SK-N-SH (cell line): ENCODE results near the gene CYP27B1. TPM values are rescaled to one million over a fixed set of nuclear protein-coding genes. Genes with fewer than 3 reads are reported as not detected.

ENCODE experiments used
- CTCF ChIA-PET: fragments of 300-600, 350-600 bp; formaldehyde crosslinking; extraction: SDS; loops from one replicate; lab custom pipeline; 2021; lab: Yijun Ruan, JAX
- POLR2A ChIA-PET: fragments of 350-600 bp; sonication (Branson Sonifier 250); formaldehyde crosslinking; extraction: SDS; loops from one replicate; lab custom pipeline; 2020; ENCODE audit warnings: antibody characterized with exemption, inconsistent platforms; lab: Yijun Ruan, JAX
- DNase-seq: peaks from one replicate; pipeline ENCODE4 v3.0.0; 2012
- H2AFZ ChIP-seq: fragments of 200-600 bp; sonication (generic); 2 replicates; pipeline ENCODE4 v1.8.1; 2016; ENCODE audit warnings: antibody characterized with exemption, mild to moderate bottlenecking, low read depth
- H3F3A ChIP-seq: fragments of 200-600 bp; sonication (generic); replicated peaks from 2 replicates; pipeline ENCODE3; 2016; ENCODE audit warnings: antibody characterized with exemption, mild to moderate bottlenecking; ENCODE audit not compliant: insufficient read depth
- H3K27ac ChIP-seq, 2 experiments: fragments of 200-500 bp in 1 of 2; fragments of 200-600 bp in 1 of 2; sonication (Bioruptor generic) in 1 of 2; sonication (generic), shearing (Covaris generic) in 1 of 2; 2 replicates each; pipeline versions ENCODE4 v1.5.1 to v1.6.1; 2014 to 2016; ENCODE audit warnings: low read depth in 2 of 2, inconsistent platforms in 1 of 2, low read length in 1 of 2, mild to moderate bottlenecking in 1 of 2, mixed read lengths in 1 of 2
- H3K27me3 ChIP-seq: fragments of 200-600 bp; sonication (generic), shearing (Covaris generic); 2 replicates; pipeline ENCODE4 v1.6.1; 2016; ENCODE audit warnings: mixed run types; ENCODE audit not compliant: insufficient read depth
- H3K36me3 ChIP-seq, 2 experiments: fragments of 200-500 bp in 1 of 2; fragments of 200-600 bp in 1 of 2; sonication (Bioruptor generic) in 1 of 2; sonication (generic) in 1 of 2; replicated peaks in 1 of 2; 2 replicates each; pipeline versions ENCODE3 to v1.5.1; 2014 to 2016; ENCODE audit warnings: low read length in 1 of 2, mild to moderate bottlenecking in 1 of 2; ENCODE audit not compliant: insufficient read depth in 2 of 2, control insufficient read depth in 1 of 2
- H3K4me1 ChIP-seq, 2 experiments: fragments of 200-500 bp in 1 of 2; fragments of 200-600 bp in 1 of 2; sonication (Bioruptor generic) in 1 of 2; sonication (generic), shearing (Covaris generic) in 1 of 2; 2 replicates each; pipeline versions ENCODE4 v1.5.1 to v1.6.1; 2014 to 2016; ENCODE audit warnings: low read depth in 1 of 2, low read length in 1 of 2, mixed run types in 1 of 2; ENCODE audit not compliant: insufficient read depth in 2 of 2, control insufficient read depth in 1 of 2
- H3K4me2 ChIP-seq: fragments of 200-600 bp; sonication (generic), shearing (Covaris generic); 2 replicates; pipeline ENCODE4 v1.6.1; 2017; ENCODE audit warnings: mixed run types
- H3K4me3 ChIP-seq, 2 experiments: fragments of 200-500 bp in 1 of 2; fragments of 200-600 bp in 1 of 2; sonication (Bioruptor generic) in 1 of 2; sonication (generic), shearing (Covaris generic) in 1 of 2; 2 replicates each; pipeline versions ENCODE4 v1.5.1 to v1.8.1; 2014 to 2016; ENCODE audit warnings: low read depth in 2 of 2, inconsistent platforms in 1 of 2, low read length in 1 of 2, mild to moderate bottlenecking in 1 of 2, mixed read lengths in 1 of 2, moderate library complexity in 1 of 2
- H3K79me2 ChIP-seq: fragments of 200-600 bp; sonication (generic); 2 replicates; pipeline ENCODE4 v1.8.1; 2017; ENCODE audit warnings: mild to moderate bottlenecking; ENCODE audit not compliant: insufficient read depth
- H3K9ac ChIP-seq: fragments of 200-600 bp; sonication (generic); 2 replicates; pipeline ENCODE4 v1.6.1; 2017; ENCODE audit warnings: mixed run types
- H3K9me2 ChIP-seq: fragments of 200-600 bp; sonication (generic); 2 replicates; pipeline ENCODE4 v1.6.1; 2017; ENCODE audit warnings: mixed run types
- H3K9me3 ChIP-seq: fragments of 200-600 bp; sonication (generic); 2 replicates; pipeline ENCODE4 v1.6.1; 2017; ENCODE audit warnings: mixed run types, mild to moderate bottlenecking, moderate library complexity
- H4K20me1 ChIP-seq: fragments of 200-600 bp; sonication (generic); 2 replicates; pipeline ENCODE4 v1.6.1; 2017; ENCODE audit warnings: mild to moderate bottlenecking, mixed run types; ENCODE audit not compliant: insufficient read depth
- CTCF ChIP-seq: fragments of 200-600 bp; sonication (generic); IDR thresholded peaks from 2 replicates; pipeline ENCODE4 v1.6.1; 2017; ENCODE audit warnings: antibody characterized with exemption, mild to moderate bottlenecking, moderate library complexity
- MXI1 ChIP-seq: IDR thresholded peaks from 2 replicates; pipeline ENCODE4 v1.6.1; 2012; ENCODE audit warnings: mild to moderate bottlenecking, low read depth, low read length, improper control_type of control experiment
- NRF1 ChIP-seq: IDR thresholded peaks from 2 replicates; pipeline ENCODE4 v1.6.1; 2012; ENCODE audit warnings: low read depth, mild to moderate bottlenecking, low read length
- RAD21 ChIP-seq: IDR thresholded peaks from 2 replicates; pipeline ENCODE4 v1.6.1; 2012; ENCODE audit warnings: mild to moderate bottlenecking, low read length
- REST ChIP-seq: IDR thresholded peaks from 2 replicates; pipeline ENCODE4 v1.6.1; 2012; ENCODE audit warnings: mild to moderate bottlenecking, low read depth, low read length, moderate library complexity
- RFX5 ChIP-seq: IDR thresholded peaks from 2 replicates; pipeline ENCODE4 v1.6.1; 2012; ENCODE audit warnings: mild to moderate bottlenecking, improper control_type of control experiment, low read length
- RXRA ChIP-seq: IDR thresholded peaks from 2 replicates; pipeline ENCODE4 v1.4.0; 2012; ENCODE audit warnings: low read depth, mild to moderate bottlenecking, borderline replicate concordance
- SMC3 ChIP-seq: IDR thresholded peaks from 2 replicates; pipeline ENCODE4 v1.6.1; 2012; ENCODE audit warnings: low read depth, low read length, improper control_type of control experiment
- TCF12 ChIP-seq: IDR thresholded peaks from 2 replicates; pipeline ENCODE4 v1.4.0; 2012
- ZBTB33 ChIP-seq: IDR thresholded peaks from 2 replicates; pipeline ENCODE4 v1.4.0; 2012; ENCODE audit warnings: low read depth, borderline replicate concordance
- WGBS: methylation state at CpG from one replicate; pipeline ENCODE4 v1.1.6; 2017; ENCODE audit warnings: low lambda C conversion rate; 5-methylcytosine and 5-hydroxymethylcytosine counted together
- polyA plus RNA-seq, 3 experiments: library from polyadenylated mRNA; depleted of rRNA; stranded (reverse); fragments of >200 nt; gene quantifications; 2 replicates each; pipeline ENCODE4 v1.2.3, GENCODE V29; 2012

The CYP27B1 gene
- polyA plus RNA-seq, 1 of the 3 experiments (the other 2 are of a cell fraction) = 1.7 TPM

DNA sequence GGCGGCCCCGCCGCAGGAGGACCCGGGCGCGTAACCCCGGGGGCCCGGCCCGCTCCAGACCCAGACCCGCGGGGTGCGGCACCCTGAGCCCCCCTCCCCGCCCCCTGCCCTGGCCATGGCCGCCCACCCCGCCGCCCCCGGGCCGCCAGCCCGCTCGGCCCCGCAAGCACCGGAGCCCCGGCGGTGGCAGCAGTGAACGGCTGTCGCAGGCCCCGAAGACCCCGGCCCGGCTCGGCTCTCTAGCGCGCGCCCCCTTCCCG lies 11.8 kb downstream of the CYP27B1 start:
- Histone ChIP-seq H3K4me1 (peaks cover 8 to 37% of the 10 kb centered on the region in 2 experiments), H3K27me3 (no peaks in the 10 kb centered on the region), H3K79me2 (peaks cover 20% of the 10 kb centered on the region), H4K20me1 (peaks cover 7% of the 10 kb centered on the region), H3K9ac (no peak overlapping the region), H3K9me2 (no peaks in the 10 kb centered on the region), H3F3A (peaks cover 23% of the 10 kb centered on the region), H3K27ac (peak overlapping the region in 1 of 2 experiments; percentile 50; a peak in 1 of 4 replicates), H3K4me2 (peak overlapping the region; percentile 97; the same call in 1 of the 2 replicates), H3K36me3 (peaks cover 12 to 24% of the 10 kb centered on the region in 2 experiments), H3K4me3 (peak overlapping the region; percentile 73 to 79; a peak in 3 of 4 replicates), H2AFZ (no peak overlapping the region), H3K9me3 (no peaks in the 10 kb centered on the region)
- no peak for DNase-seq
- TF ChIP-seq REST = no peak
- no peak for TF ChIP-seq TCF12
- TF ChIP-seq ZBTB33 = no peak
- TF ChIP-seq SMC3 = no peak
- no peak for TF ChIP-seq RAD21
- no peak for TF ChIP-seq CTCF
- no peak for TF ChIP-seq NRF1
- TF ChIP-seq RFX5 = no peak
- TF ChIP-seq RXRA = no peak
- TF ChIP-seq MXI1 = no peak
- POLR2A ChIA-PET = no interaction called here
- no CpG with 5 or more reads among the region's 34 CpGs for WGBS
- CTCF ChIA-PET = interaction anchor here (1.4 kb wide), 1 partner anchor 10 kb away, joined by 5 read pairs; no protein-coding TSS in a partner anchor
